ENCODE results near the gene ROR1. TPM values are rescaled to one million over a fixed set of nuclear protein-coding genes. Genes with fewer than 3 reads are reported as not detected.

ROR1 gene
- total and polyA plus RNA-seq, 10 of the 15 experiments (the other 5 are each of a cell fraction or from before 2014, with no cell fraction given) = 0.02 to 0.08 (median 0.05) TPM; not detected in 6

- Histone ChIP-seq H3K4me1 (ENCODE audit: control insufficient read depth, insufficient read depth, low read length) (no peaks in the 10 kb centered on the region), H3K27ac (ENCODE audit: control insufficient read depth, insufficient read depth) (no peak within 1 kb of the TSS), H3K4me2 (ENCODE audit: control insufficient read depth, insufficient read depth) (no peak within 1 kb of the TSS), H3K9me3 (replicated peaks; ENCODE audit: control insufficient read depth, insufficient read depth, low read length) (no peaks in the 10 kb centered on the region), H4K20me1 (ENCODE audit: control insufficient read depth, insufficient read depth) (no peaks in the 10 kb centered on the region), H2AFZ (ENCODE audit: control insufficient read depth, low read depth, low read length) (no peak within 1 kb of the TSS), H3K9ac (ENCODE audit: control insufficient read depth, insufficient read depth, low read length) (no peak within 1 kb of the TSS), H3K36me3 (ENCODE audit: control insufficient read depth in 2 of 2, insufficient read depth in 2 of 2, low read length in 1 of 2) (no peaks in the 10 kb centered on the region), H3K27me3 (replicated peaks in 1 of 2; ENCODE audit: control insufficient read depth in 2 of 2, insufficient read depth in 2 of 2, low read length in 1 of 2) (no peaks in the 10 kb centered on the region; a peak in 1 of 4 replicates), H3K79me2 (ENCODE audit: control insufficient read depth, insufficient read depth, low read length) (no peaks in the 10 kb centered on the region), H3K4me3 (no peak within 1 kb of the TSS)
- RAD21 ChIA-PET (ENCODE audit: unreplicated experiment) = no interaction called here
- in situ Hi-C loops (cut with MboI) (no loop called here), intact Hi-C loops (cut with micrococcal nuclease; ENCODE audit: unreplicated experiment) (no loop called here)
- no peak for DNase-seq (ENCODE audit: low read depth, low spot score)
- FAIRE-seq = no peak
- BruUV-seq (replicated peaks) = no TSS peak
- SMC1A ChIA-PET (ENCODE audit: uncharacterized antibody, unreplicated experiment) = no interaction called here
- POLR2A ChIA-PET = no interaction called here
- 65% methylated on average over 22 of the region's 23 CpGs for WGBS (ENCODE audit: insufficient coverage, insufficient replicate concordance, low lambda C conversion rate, missing lambda C conversion rate)
- CTCF ChIA-PET = no interaction called here
- ATAC-seq = no peak
- TF ChIP-seq NFYB (IDR thresholded peaks at IDR 0.05; ENCODE audit: insufficient read depth, low read depth, low read length) = 0 out of 2 replicates have a peak, but pooled peaks have one; percentile 19
- TF ChIP-seq EED (IDR thresholded peaks at IDR 0.05; ENCODE audit: low read depth) = no peak
These were observed 429.6 kb downstream of the ROR1 start, which contains the start of gene UBE2U for GRCh38 chr1:64203420-64203819. TSS of gene UBE2U (plus strand) at chr1:64203623. CDS start at chr1:64204051, 428 bp downstream.

GRCh38 chr1:64209221-64209620 is 435.4 kb downstream of the ROR1 start:
- in situ Hi-C loops (cut with MboI) = no loop called here
- TF ChIP-seq CHD1 (IDR thresholded peaks at IDR 0.05; ENCODE audit: low read depth, low read length) = no peak
- TF ChIP-seq LARP7 (IDR thresholded peaks at IDR 0.05) = no peak
- TF ChIP-seq SIN3A (IDR thresholded peaks at IDR 0.05; ENCODE audit: low read depth, low read length) = no peak
- TF ChIP-seq IKZF1 (conservative IDR thresholded peaks at IDR 0.05) = no peak
- no peak for TF ChIP-seq CEBPB (IDR thresholded peaks at IDR 0.05; ENCODE audit: borderline replicate concordance in 1 of 2, low read depth in 2 of 2, low read length in 2 of 2)
- no peak for TF ChIP-seq BCL11A (IDR thresholded peaks at IDR 0.05; ENCODE audit: low read depth, low read length)
- H2AFZ ChIP-seq (ENCODE audit: control insufficient read depth, low read depth, low read length) = no peak overlapping the region
- ChIA-PET CTCF (no interaction called here), POLR2A (no interaction called here), RAD21 (ENCODE audit: unreplicated experiment) (no interaction called here), SMC1A (ENCODE audit: uncharacterized antibody, unreplicated experiment) (no interaction called here)
- no TSS peak for BruUV-seq (replicated peaks)
- H3K9ac ChIP-seq (ENCODE audit: control insufficient read depth, insufficient read depth, low read length) = no peak overlapping the region
- no peak overlapping the region for H3K4me2 ChIP-seq (ENCODE audit: control insufficient read depth, insufficient read depth)
- ATAC-seq (no peak), FAIRE-seq (no peak), DNase-seq (ENCODE audit: low read depth, low spot score) (no peak)
- H3K27ac ChIP-seq (ENCODE audit: control insufficient read depth, insufficient read depth) = no peak overlapping the region
- no peaks in the 10 kb centered on the region for H3K9me3 ChIP-seq (replicated peaks; ENCODE audit: control insufficient read depth, insufficient read depth, low read length)
- no peaks in the 10 kb centered on the region for H3K4me1 ChIP-seq (ENCODE audit: control insufficient read depth, insufficient read depth, low read length)
- no peaks in the 10 kb centered on the region; a peak in 1 of 4 replicates for H3K27me3 ChIP-seq (replicated peaks in 1 of 2; ENCODE audit: control insufficient read depth in 2 of 2, insufficient read depth in 2 of 2, low read length in 1 of 2)
- H3K4me3 ChIP-seq = no peak overlapping the region
- H3K36me3 ChIP-seq (ENCODE audit: control insufficient read depth in 2 of 2, insufficient read depth in 2 of 2, low read length in 1 of 2) = no peaks in the 10 kb centered on the region
- H4K20me1 ChIP-seq (ENCODE audit: control insufficient read depth, insufficient read depth) = no peaks in the 10 kb centered on the region
- WGBS (ENCODE audit: insufficient coverage, insufficient replicate concordance, low lambda C conversion rate, missing lambda C conversion rate) = 50% methylated on average over 2 of the region's 2 CpGs
- H3K79me2 ChIP-seq (ENCODE audit: control insufficient read depth, insufficient read depth, low read length) = no peaks in the 10 kb centered on the region
- intact Hi-C loops (cut with micrococcal nuclease; ENCODE audit: unreplicated experiment) = no loop called here
